GM10266 (cell line): ENCODE data around the gene PKP4.

Experiments
- DNase-seq: peaks from one replicate; pipeline ENCODE4 v3.0.0; 2012; ENCODE audit errors: extremely low spot score
- TF ChIP-seq, protein P1 (sequence below): IDR thresholded peaks from 2 replicates; pipeline ENCODE4 v1.5.1; 2012; ENCODE audit warnings: mild to moderate bottlenecking, low read depth; ENCODE audit not compliant: control insufficient read depth, insufficient read depth; ENCODE audit errors: missing control alignments

PKP4 gene

DNA sequence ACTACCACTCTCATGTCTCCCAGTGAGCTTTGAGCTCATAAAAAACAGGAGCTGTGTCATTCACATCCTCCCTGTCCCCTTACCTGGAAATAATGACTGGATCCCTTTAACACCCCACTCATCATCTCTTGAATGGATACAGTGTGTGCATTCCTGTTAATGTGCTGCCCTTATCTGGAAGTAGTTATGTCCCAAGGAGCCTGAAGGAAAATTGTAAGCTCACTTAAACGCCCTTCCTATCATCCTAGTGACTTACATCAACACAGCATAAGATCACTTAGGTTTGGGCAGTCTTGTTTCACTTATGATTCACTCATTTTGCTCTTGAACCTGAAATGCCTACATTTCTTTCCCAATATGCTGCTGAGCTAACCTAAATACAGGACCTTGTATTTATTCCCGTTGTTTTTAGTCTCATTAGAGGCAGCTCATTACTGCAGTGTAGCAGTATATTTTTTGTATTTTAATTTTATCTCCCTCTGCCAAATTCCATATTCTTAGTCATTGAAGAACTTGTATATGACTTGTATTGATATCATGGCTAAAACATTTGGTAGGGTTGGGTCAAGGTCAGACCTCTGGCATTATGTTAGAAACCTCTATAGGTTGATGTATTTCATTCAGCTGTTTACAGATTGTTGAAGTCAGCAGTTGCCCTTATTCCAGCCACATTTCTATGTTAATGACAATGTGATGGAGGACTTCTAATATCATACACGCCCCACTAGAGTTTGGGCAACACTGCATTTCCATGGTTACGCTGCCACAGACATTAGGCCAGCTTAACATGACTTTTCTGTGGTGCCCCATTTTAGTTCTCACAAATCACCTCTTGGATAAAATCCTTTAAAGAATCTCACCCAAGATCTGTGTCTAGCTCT is 72.9 kb downstream of the PKP4 start:
- no peak for DNase-seq
- TF ChIP-seq, protein P1, sequence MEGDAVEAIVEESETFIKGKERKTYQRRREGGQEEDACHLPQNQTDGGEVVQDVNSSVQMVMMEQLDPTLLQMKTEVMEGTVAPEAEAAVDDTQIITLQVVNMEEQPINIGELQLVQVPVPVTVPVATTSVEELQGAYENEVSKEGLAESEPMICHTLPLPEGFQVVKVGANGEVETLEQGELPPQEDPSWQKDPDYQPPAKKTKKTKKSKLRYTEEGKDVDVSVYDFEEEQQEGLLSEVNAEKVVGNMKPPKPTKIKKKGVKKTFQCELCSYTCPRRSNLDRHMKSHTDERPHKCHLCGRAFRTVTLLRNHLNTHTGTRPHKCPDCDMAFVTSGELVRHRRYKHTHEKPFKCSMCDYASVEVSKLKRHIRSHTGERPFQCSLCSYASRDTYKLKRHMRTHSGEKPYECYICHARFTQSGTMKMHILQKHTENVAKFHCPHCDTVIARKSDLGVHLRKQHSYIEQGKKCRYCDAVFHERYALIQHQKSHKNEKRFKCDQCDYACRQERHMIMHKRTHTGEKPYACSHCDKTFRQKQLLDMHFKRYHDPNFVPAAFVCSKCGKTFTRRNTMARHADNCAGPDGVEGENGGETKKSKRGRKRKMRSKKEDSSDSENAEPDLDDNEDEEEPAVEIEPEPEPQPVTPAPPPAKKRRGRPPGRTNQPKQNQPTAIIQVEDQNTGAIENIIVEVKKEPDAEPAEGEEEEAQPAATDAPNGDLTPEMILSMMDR = no peak

DNA sequence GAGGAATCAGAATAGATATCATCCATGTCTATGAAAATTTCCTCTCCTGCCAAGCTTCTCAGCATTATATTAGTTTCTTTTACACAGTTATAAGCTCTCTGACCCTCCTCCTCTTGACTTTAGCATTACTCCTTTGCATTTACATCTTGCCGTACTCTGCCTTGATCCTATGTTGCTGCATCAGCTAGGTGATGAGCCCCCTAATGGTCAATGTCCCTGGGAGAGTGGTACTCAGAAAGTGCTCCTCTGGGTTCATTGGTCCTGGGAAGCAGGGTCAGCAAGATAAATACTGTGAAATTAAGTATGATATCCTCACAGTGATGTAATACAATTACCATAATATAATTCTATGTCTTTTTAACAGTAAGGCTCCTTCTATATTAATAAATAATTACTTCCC is 74.1 kb downstream of the PKP4 start:
- DNase-seq = no peak
- TF ChIP-seq, protein P1 = no peak

DNA sequence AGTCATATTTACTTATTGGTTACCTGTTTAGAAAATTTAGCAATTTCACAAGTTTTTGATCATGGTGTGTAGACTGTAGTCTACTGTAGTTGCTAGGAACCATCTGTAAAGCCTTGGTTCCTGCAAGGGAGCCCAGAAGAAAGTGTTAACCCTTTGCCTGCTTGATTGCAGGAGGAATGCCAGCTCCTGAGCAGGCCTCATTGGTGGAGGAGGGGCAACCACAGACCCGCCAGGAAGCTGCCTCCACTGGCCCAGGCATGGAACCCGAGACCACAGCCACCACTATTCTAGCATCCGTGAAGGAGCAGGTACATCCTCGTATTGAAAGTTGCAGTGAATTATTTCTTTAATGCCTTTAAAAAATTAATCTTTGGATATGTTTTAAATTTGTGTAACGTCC is 76.3 kb downstream of the PKP4 start:
- no peak for DNase-seq

DNA sequence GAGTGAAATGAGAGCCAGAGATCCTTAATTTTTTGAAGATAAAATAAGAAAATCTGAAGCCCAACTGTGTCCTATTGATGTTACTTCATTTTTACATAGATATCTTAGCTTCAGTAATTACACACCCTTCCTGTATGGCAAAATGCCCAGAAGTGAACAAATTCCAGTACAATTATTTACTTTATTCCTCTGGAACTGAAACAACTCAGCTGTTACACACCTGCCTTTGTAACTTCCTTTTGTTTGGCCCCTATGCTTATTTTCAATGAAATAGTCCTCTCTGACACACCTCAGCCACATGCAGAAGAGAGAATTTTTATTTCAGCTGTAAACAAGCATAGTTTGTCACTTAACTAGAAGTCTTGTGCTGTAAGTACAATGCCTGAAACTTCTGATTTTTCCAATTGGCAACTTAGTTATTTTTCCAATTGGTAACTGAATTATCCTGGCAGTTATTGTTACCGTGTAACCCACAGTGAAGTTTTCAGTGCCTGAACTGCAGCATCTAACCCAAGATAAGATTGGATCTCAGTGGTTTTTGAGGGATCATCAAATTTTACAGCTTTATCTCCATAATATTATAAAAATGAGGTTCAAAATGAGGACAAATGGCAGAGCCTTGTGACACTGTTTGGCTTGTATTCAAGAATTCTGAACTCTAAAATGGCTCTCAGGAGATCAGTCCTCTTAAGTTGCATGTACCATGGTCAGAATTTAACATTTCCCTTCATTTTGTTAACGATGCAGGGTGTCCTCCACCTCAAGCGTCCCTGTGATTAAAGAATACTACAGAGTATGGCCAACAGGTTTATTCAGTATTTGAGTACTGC is 82.6 kb downstream of the PKP4 start:
- TF ChIP-seq, protein P1 = no peak
- no peak for DNase-seq

More for the DNA sequence above, 76.3 kb downstream of the PKP4 start:
- TF ChIP-seq, protein P1 = no peak

DNA sequence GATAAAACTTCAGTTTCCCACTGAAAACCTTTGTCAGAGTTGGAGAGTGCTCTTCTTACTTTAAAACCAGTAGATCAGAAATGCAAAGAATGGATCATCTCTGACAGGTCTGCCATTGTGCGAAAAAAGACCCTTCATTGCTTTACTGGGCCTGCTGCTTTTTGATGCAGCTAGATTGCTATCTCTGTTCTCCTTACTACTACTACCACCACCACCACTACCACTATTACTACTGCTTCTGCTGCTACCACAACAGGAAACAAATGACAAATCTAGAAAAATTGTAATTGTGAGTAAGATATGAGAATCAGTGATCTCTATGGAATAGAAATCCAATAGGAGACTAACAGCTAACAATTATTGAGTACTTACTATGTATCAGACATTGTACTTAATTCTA is 85.8 kb downstream of the PKP4 start:
- TF ChIP-seq, protein P1 = no peak
- DNase-seq = no peak

DNA sequence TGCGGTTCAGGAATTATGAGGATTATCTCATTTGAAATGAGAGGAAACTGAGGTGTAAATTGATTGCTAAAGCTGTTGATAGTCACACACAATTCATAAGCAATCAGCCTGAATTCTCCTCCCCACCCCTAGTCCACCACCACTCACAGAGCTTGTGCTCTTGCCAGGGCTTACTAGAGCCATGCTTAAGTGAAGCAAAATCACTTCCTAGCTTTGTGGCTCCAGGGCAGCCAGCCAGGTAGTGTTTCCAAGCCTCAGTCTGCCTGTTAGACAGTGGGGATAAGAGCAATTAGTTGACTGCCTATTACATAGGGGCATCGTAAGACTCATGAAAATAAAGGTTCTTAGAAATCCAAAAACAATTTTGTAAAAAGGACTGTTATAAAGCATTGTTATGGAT is 87.2 kb downstream of the PKP4 start:
- TF ChIP-seq, protein P1 = no peak
- DNase-seq = no peak
